Measurements from ENCODE around the gene RHBDD3. TPM values are rescaled to one million over a fixed set of nuclear protein-coding genes. Genes with fewer than 3 reads are reported as not detected.

The RHBDD3 gene
- total RNA-seq, 1 experiment from 2014 or later: 49.6 TPM

GRCh38 chr22:29267462-29267857 is 321 bp downstream of the RHBDD3 start:
- peak overlapping the region; percentile 98 for H3K27ac ChIP-seq (ENCODE audit: low read length)
- TF ChIP-seq CTCF (IDR thresholded peaks at IDR 0.05) (no peak), REST (IDR thresholded peaks at IDR 0.05; ENCODE audit: insufficient read depth in 1 of 2, low read depth in 2 of 2, low read length in 1 of 2) (no peak), TCF7L2 (IDR thresholded peaks at IDR 0.05; ENCODE audit: low read depth, low read length) (no peak), POLR2AphosphoS5 (IDR thresholded peaks at IDR 0.05; ENCODE audit: low read depth, low read length) (no peak), SIN3A (IDR thresholded peaks at IDR 0.05; ENCODE audit: borderline replicate concordance, insufficient read depth, low read depth, low read length) (no peak)
- CTCF ChIA-PET: no interaction called here
- peaks cover 30% of the 10 kb centered on the region for H3K4me1 ChIP-seq (ENCODE audit: control insufficient read depth, insufficient read depth, low read length)
- H3K9me3 ChIP-seq (ENCODE audit: control insufficient read depth, insufficient read depth, low read depth, low read length): no peaks in the 10 kb centered on the region
- H3K4me3 ChIP-seq (ENCODE audit: low read depth in 2 of 2, low read length in 2 of 2): peak overlapping the region; percentile 91 to 98
- TSS peak; percentile 86 for BruUV-seq (replicated peaks)
- DNase-seq (ENCODE audit: low read depth, low spot score) (no peak), ATAC-seq (no peak)
- H3K36me3 ChIP-seq (ENCODE audit: control insufficient read depth, insufficient read depth, low read length): peaks cover 27% of the 10 kb centered on the region
- POLR2A ChIA-PET: no interaction called here
- H3K27me3 ChIP-seq (ENCODE audit: control insufficient read depth, insufficient read depth, low read length): no peaks in the 10 kb centered on the region
- in situ Hi-C loops (cut with HindIII; ENCODE audit: low pct_unique_long_range_greater_than_20kb, low sequenced_read_pairs) (no loop called here), intact Hi-C loops (cut with micrococcal nuclease; ENCODE audit: unreplicated experiment) (no loop called here)

- in situ Hi-C loops (cut with HindIII; ENCODE audit: low pct_unique_long_range_greater_than_20kb, low sequenced_read_pairs): no loop called here
- no peaks in the 10 kb centered on the region for H3K9me3 ChIP-seq (ENCODE audit: control insufficient read depth, insufficient read depth, low read depth, low read length)
- TF ChIP-seq SIN3A (IDR thresholded peaks at IDR 0.05; ENCODE audit: borderline replicate concordance, insufficient read depth, low read depth, low read length) (no peak), TCF7L2 (IDR thresholded peaks at IDR 0.05; ENCODE audit: low read depth, low read length) (no peak), REST (IDR thresholded peaks at IDR 0.05; ENCODE audit: insufficient read depth in 1 of 2, low read depth in 2 of 2, low read length in 1 of 2) (no peak), POLR2AphosphoS5 (IDR thresholded peaks at IDR 0.05; ENCODE audit: low read depth, low read length) (no peak), CTCF (IDR thresholded peaks at IDR 0.05) (no peak)
- intact Hi-C loops (cut with micrococcal nuclease; ENCODE audit: unreplicated experiment): no loop called here
- H3K27ac ChIP-seq (ENCODE audit: low read length): peak overlapping the region; percentile 98
- H3K4me3 ChIP-seq (ENCODE audit: low read depth in 2 of 2, low read length in 2 of 2): peak overlapping the region; percentile 91 to 98
- POLR2A ChIA-PET: no interaction called here
- H3K36me3 ChIP-seq (ENCODE audit: control insufficient read depth, insufficient read depth, low read length): peaks cover 22% of the 10 kb centered on the region
- ATAC-seq (no peak), DNase-seq (ENCODE audit: low read depth, low spot score) (no peak)
- peaks cover 24% of the 10 kb centered on the region for H3K4me1 ChIP-seq (ENCODE audit: control insufficient read depth, insufficient read depth, low read length)
- no peaks in the 10 kb centered on the region for H3K27me3 ChIP-seq (ENCODE audit: control insufficient read depth, insufficient read depth, low read length)
- CTCF ChIA-PET: no interaction called here
- BruUV-seq (replicated peaks): no TSS peak
Observed at GRCh38 chr22:29266564-29267461, 968 bp downstream of the RHBDD3 start.

All from Panc1 (cell line).